ENCODE measurements around the gene TAAR6. TPM values are rescaled to one million over a fixed set of nuclear protein-coding genes. Genes with fewer than 3 reads are reported as not detected.

The TAAR6 gene
- polyA plus RNA-seq, 2 of the 4 experiments (the other 2 are of a cell fraction): not detected

DNA sequence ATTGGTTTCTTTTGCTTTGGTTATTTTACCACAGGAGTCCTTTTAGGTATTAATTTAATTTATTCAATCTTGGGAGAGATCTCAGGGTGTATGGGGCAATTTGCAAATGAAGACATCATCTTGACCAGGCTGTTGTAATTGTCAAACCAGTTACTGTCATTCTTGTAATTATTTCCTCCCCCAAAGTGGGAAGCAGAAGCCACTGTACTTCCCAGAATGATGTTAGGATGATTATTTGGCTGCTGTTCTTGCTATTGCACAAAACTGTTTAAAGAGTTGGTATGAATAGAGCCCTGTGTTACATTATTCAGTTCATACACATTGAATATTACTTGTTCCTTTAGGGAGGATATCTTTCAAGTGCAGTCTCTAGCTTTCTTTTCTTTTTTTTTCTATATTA is 1.7 kb downstream of the TAAR6 start:
- Histone ChIP-seq H3K27ac (no peak overlapping the region), H3K4me2 (no peak overlapping the region), H3K4me1 (no peaks in the 10 kb centered on the region), H3K4me3 (no peak overlapping the region), H3K9me3 (no peaks in the 10 kb centered on the region)
- DNase-seq (ENCODE audit: low read depth in 1 of 2, low spot score in 1 of 2) (no peak), FAIRE-seq (no peak), ATAC-seq (no peak)
- no peak for TF ChIP-seq ZC3H11A (IDR thresholded peaks at IDR 0.05)
- no peak for TF ChIP-seq MYC (IDR thresholded peaks at IDR 0.05; ENCODE audit: borderline replicate concordance, low read length)
- TF ChIP-seq RAD21 (conservative IDR thresholded peaks at IDR 0.05 in 1 of 2, IDR thresholded peaks at IDR 0.05 in 1 of 2): no peak
- no peak for TF ChIP-seq FOSB (CRISPR knock-in tag; IDR thresholded peaks at IDR 0.05)
- ChIA-PET POLR2A (no interaction called here), CTCF (no interaction called here)

DNA sequence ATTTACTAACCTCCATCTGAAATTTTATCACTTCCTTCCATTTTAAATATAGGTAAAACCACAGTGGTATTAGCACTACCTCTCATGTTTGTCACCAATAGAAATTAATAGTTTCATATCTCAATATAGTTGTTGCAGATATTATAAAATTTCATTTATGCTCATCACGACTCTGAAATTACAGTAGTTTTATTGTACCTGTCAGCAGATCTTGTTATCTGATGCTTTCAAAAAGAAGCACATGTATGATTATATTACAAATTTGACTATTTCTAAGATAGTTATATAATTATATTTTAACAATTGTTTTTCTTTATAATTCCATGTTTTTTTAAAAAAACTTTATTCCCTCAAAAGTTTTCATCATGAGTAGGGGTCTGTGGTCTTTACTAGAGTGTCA is 14.6 kb downstream of the TAAR6 start:
- Histone ChIP-seq H3K4me1 (no peaks in the 10 kb centered on the region), H3K27ac (no peak overlapping the region), H3K4me3 (no peak overlapping the region), H3K4me2 (no peak overlapping the region), H3K9me3 (no peaks in the 10 kb centered on the region)
- ChIA-PET CTCF (no interaction called here), POLR2A (no interaction called here)
- DNase-seq (ENCODE audit: low read depth in 1 of 2, low spot score in 1 of 2) (no peak), FAIRE-seq (no peak), ATAC-seq (no peak)
- 13% methylated on average over 1 of the region's 1 CpG for WGBS (ENCODE audit: missing lambda C conversion rate)
- TF ChIP-seq ZFP36 (IDR thresholded peaks at IDR 0.05; ENCODE audit: borderline replicate concordance, partially characterized antibody) (no peak), MAFK (IDR thresholded peaks at IDR 0.05; ENCODE audit: partially characterized antibody) (peak; percentile 21)

DNA sequence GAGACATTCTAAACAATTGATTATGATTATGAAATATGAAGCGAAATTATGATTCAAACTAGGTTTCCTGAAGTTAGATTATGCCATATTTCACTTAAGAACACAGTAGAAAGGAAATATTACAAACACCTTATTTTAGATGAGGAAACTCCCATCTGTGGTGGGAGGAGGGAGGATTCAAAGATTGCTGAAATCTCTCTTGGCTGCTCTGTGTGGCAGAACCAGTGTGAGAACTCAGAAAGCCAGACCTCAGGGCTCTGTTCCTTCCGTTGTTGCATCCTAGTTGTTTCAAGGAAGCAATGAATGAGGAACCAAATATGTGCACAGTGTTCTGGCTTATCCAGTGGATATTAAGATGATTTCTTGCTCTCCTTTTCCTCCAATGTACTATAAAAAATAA is 17.3 kb downstream of the TAAR6 start:
- H3K4me3 ChIP-seq: no peak overlapping the region
- H3K4me1 ChIP-seq: no peaks in the 10 kb centered on the region
- DNase-seq (ENCODE audit: low read depth in 1 of 2, low spot score in 1 of 2) (no peak), FAIRE-seq (no peak), ATAC-seq (no peak)
- TF ChIP-seq, protein P1, sequence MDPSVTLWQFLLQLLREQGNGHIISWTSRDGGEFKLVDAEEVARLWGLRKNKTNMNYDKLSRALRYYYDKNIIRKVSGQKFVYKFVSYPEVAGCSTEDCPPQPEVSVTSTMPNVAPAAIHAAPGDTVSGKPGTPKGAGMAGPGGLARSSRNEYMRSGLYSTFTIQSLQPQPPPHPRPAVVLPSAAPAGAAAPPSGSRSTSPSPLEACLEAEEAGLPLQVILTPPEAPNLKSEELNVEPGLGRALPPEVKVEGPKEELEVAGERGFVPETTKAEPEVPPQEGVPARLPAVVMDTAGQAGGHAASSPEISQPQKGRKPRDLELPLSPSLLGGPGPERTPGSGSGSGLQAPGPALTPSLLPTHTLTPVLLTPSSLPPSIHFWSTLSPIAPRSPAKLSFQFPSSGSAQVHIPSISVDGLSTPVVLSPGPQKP (IDR thresholded peaks at IDR 0.05; ENCODE audit: low read depth, low read length): no peak
- TF ChIP-seq TFCP2L1 (CRISPR knock-in tag; IDR thresholded peaks at IDR 0.05): no peak
- no peak for TF ChIP-seq ZSCAN20 (CRISPR knock-in tag; IDR thresholded peaks at IDR 0.05)
- TF ChIP-seq RCOR1 (IDR thresholded peaks at IDR 0.05; ENCODE audit: low read depth, low read length): no peak
- TF ChIP-seq TP53 (CRISPR knock-in tag; IDR thresholded peaks at IDR 0.05): no peak
- no peak for TF ChIP-seq MYC (IDR thresholded peaks at IDR 0.05; ENCODE audit: borderline replicate concordance, low read length)
- TF ChIP-seq ZFP36 (IDR thresholded peaks at IDR 0.05; ENCODE audit: borderline replicate concordance, partially characterized antibody): no peak
- TF ChIP-seq GATA3 (IDR thresholded peaks at IDR 0.05; ENCODE audit: borderline replicate concordance): no peak
- TF ChIP-seq, protein P2, sequence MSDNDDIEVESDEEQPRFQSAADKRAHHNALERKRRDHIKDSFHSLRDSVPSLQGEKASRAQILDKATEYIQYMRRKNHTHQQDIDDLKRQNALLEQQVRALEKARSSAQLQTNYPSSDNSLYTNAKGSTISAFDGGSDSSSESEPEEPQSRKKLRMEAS (IDR thresholded peaks at IDR 0.05): no peak
- no peak for TF ChIP-seq CHD2 (IDR thresholded peaks at IDR 0.05; ENCODE audit: low read length, partially characterized antibody)
- no peak for TF ChIP-seq NR3C1 (IDR thresholded peaks at IDR 0.05)
- TF ChIP-seq HOXB5 (CRISPR knock-in tag; IDR thresholded peaks at IDR 0.05): no peak
- TF ChIP-seq CBX2 (IDR thresholded peaks at IDR 0.05; ENCODE audit: borderline replicate concordance, low read depth): no peak
- no peak for TF ChIP-seq BHLHE40 (IDR thresholded peaks at IDR 0.05; ENCODE audit: low read depth, low read length)
- TF ChIP-seq CHD4 (IDR thresholded peaks at IDR 0.05; ENCODE audit: borderline replicate concordance): no peak
- H3K27ac ChIP-seq: no peak overlapping the region
- no peaks in the 10 kb centered on the region for H3K9me3 ChIP-seq
- no peak overlapping the region for H3K4me2 ChIP-seq
- 0% methylated on average over 2 of the region's 2 CpGs for WGBS (ENCODE audit: missing lambda C conversion rate)
- ChIA-PET CTCF (no interaction called here), POLR2A (no interaction called here)

DNA sequence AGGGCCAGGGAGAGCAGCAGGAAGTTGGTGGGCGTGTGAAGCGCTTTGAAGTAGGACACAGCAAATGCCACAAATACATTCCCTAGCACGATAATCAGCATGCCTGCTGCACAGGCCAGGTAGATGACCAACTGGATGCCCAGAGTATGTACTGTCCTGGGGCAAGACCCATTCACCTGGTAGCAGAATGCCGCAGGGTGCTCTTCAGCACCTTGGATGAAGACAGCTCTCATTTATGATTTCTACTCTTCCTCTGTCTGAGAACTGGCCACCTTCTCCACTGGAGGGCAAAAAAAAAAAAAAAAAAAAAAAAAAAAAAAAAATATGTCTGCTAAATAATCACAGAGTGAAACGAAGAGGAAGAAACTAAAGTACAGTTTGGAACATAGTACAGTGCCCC is 19.3 kb downstream of the TAAR6 start, which contains the start of gene TAAR5:
TAAR5 (minus strand) TSS at position 288 of the 400 bp plus-strand sequence; CDS start at position 233, 55 bp downstream.
- POLR2A ChIA-PET: no interaction called here
- 61% methylated on average over 5 of the region's 5 CpGs for WGBS (ENCODE audit: missing lambda C conversion rate)
- no peaks in the 10 kb centered on the region for H3K4me1 ChIP-seq
- H3K4me3 ChIP-seq: no peak within 1 kb of the TSS
- H3K9me3 ChIP-seq: no peaks in the 10 kb centered on the region
- CTCF ChIA-PET: no interaction called here
- H3K27ac ChIP-seq: no peak within 1 kb of the TSS
- TF ChIP-seq MYC (IDR thresholded peaks at IDR 0.05; ENCODE audit: borderline replicate concordance, low read length): no peak
- TF ChIP-seq, protein P3, sequence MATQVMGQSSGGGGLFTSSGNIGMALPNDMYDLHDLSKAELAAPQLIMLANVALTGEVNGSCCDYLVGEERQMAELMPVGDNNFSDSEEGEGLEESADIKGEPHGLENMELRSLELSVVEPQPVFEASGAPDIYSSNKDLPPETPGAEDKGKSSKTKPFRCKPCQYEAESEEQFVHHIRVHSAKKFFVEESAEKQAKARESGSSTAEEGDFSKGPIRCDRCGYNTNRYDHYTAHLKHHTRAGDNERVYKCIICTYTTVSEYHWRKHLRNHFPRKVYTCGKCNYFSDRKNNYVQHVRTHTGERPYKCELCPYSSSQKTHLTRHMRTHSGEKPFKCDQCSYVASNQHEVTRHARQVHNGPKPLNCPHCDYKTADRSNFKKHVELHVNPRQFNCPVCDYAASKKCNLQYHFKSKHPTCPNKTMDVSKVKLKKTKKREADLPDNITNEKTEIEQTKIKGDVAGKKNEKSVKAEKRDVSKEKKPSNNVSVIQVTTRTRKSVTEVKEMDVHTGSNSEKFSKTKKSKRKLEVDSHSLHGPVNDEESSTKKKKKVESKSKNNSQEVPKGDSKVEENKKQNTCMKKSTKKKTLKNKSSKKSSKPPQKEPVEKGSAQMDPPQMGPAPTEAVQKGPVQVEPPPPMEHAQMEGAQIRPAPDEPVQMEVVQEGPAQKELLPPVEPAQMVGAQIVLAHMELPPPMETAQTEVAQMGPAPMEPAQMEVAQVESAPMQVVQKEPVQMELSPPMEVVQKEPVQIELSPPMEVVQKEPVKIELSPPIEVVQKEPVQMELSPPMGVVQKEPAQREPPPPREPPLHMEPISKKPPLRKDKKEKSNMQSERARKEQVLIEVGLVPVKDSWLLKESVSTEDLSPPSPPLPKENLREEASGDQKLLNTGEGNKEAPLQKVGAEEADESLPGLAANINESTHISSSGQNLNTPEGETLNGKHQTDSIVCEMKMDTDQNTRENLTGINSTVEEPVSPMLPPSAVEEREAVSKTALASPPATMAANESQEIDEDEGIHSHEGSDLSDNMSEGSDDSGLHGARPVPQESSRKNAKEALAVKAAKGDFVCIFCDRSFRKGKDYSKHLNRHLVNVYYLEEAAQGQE (IDR thresholded peaks at IDR 0.05): peak; percentile 29; the same call in 1 of the 2 replicates
- no peak within 1 kb of the TSS for H3K4me2 ChIP-seq
- no peak for DNase-seq (ENCODE audit: low read depth in 1 of 2, low spot score in 1 of 2)
- ATAC-seq: no peak
- FAIRE-seq: no peak
